Subcutaneous abdominal adipose tissue (tissue), 5 donors: ENCODE data around the gene APOL2.
"Not testable (repeated sequence)": the region's sequence is repeated elsewhere in the genome, so short reads cannot be mapped to it uniquely, and the experiment has no call there.

ENCODE experiments used
- H3K27ac ChIP-seq: one replicate; pipeline ENCODE4 v1.7.0; 2013; ENCODE audit warnings: low read depth, mild to moderate bottlenecking, inconsistent platforms, low read length, moderate library complexity
- H3K27me3 ChIP-seq, 5 donors: one replicate each; pipeline ENCODE4 v1.7.0; 2013; ENCODE audit warnings: low read length in 5 of 5, inconsistent platforms in 1 of 5; ENCODE audit not compliant: control insufficient read depth in 5 of 5, insufficient read depth in 4 of 5
- H3K36me3 ChIP-seq, 5 donors: one replicate each; pipeline ENCODE4 v1.7.0; 2013; ENCODE audit warnings: low read length in 5 of 5; ENCODE audit not compliant: control insufficient read depth in 5 of 5, insufficient read depth in 5 of 5
- H3K4me1 ChIP-seq, 5 donors: one replicate each; pipeline ENCODE4 v1.7.0; 2013; ENCODE audit warnings: low read length in 5 of 5, mild to moderate bottlenecking in 3 of 5, moderate library complexity in 1 of 5; ENCODE audit not compliant: control insufficient read depth in 5 of 5, insufficient read depth in 5 of 5
- H3K4me3 ChIP-seq, 5 donors: one replicate each; pipeline ENCODE4 v1.7.0; 2013; ENCODE audit warnings: low read length in 5 of 5, low read depth in 1 of 5
- H3K9ac ChIP-seq, 5 donors: one replicate each; pipeline ENCODE4 v1.7.0; 2013; ENCODE audit warnings: low read length in 5 of 5, mild to moderate bottlenecking in 4 of 5, moderate library complexity in 3 of 5
- H3K9me3 ChIP-seq, 5 donors: one replicate each; pipeline ENCODE4 v1.7.0; 2013; ENCODE audit warnings: low read length in 5 of 5; ENCODE audit not compliant: control insufficient read depth in 5 of 5
- donor health status: healthy.
- donor health status: healthy.
- donor health status: healthy.
- donor health status: healthy.
- donor health status: healthy.

The APOL2 gene

DNA sequence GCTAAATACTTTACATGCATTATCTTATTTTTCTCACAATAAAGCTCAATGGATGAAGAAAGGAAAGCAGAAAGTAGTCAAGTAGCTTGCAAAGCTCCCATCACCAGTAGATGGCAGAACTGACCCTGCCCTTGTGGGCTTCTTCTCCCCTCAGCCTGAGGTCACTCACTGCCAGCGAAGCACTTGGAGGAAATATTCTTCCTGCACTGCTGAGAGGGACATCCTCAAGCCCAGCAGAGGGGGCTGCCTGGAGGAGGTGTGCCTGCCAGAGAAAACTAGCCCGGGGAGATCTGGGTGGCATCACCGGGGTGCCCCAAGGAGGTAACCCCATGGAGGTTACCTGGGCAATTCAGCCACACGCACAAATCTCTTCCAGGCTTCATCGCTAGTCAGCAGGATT lies 44.4 kb downstream of the APOL2 start:
- Histone ChIP-seq H3K36me3 (peaks cover 0 to 32% (median 5%) of the 10 kb centered on the region in 5 donors), H3K9me3 (no peaks in the 10 kb centered on the region), H3K4me1 (peaks cover 9 to 50% (median 24%) of the 10 kb centered on the region in 5 donors), H3K27ac (no peak overlapping the region), H3K9ac (peak overlapping the region in 1 of 5 donors; percentile 11), H3K4me3 (no peak overlapping the region), H3K27me3 (no peaks in the 10 kb centered on the region)

DNA sequence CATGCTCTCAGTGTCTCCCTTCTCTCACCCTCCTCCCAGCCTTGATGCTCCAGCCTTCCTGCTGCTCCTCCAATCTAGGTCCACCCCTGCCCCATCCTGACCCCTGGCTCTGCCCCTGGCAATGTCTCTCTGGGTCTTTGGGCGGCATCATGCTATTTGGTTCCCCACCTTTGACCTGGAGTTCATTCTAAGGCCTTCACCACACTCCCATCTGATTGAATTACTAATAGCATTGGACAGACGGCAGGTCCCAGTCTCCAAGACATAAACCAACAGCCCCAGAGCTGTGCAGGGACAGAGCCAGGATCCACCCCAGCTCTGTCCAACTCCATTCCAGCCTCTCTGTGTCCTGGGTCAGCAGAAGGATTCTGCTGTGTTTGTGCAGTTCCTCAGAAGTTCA lies 44.9 kb downstream of the APOL2 start:
- Histone ChIP-seq H3K4me3 (no peak overlapping the region), H3K9me3 (no peaks in the 10 kb centered on the region), H3K36me3 (peaks cover 0 to 32% (median 5%) of the 10 kb centered on the region in 5 donors), H3K4me1 (peaks cover 9 to 46% (median 24%) of the 10 kb centered on the region in 5 donors), H3K27ac (no peak overlapping the region), H3K9ac (no peak overlapping the region), H3K27me3 (no peaks in the 10 kb centered on the region)

- H3K36me3 ChIP-seq, result peaks cover 0 to 32% (median 5%) of the 10 kb centered on the region in 5 donors
- H3K4me3 ChIP-seq, result no peak overlapping the region
- H3K27ac ChIP-seq, result no peak overlapping the region
- H3K27me3 ChIP-seq, result no peaks in the 10 kb centered on the region
- H3K9ac ChIP-seq, result no peak overlapping the region
- peaks cover 9 to 38% (median 24%) of the 10 kb centered on the region in 5 donors for H3K4me1 ChIP-seq
- no peaks in the 10 kb centered on the region for H3K9me3 ChIP-seq
Observed at GRCh38 chr22:36193577-36193976, 45.8 kb downstream of the APOL2 start.

DNA sequence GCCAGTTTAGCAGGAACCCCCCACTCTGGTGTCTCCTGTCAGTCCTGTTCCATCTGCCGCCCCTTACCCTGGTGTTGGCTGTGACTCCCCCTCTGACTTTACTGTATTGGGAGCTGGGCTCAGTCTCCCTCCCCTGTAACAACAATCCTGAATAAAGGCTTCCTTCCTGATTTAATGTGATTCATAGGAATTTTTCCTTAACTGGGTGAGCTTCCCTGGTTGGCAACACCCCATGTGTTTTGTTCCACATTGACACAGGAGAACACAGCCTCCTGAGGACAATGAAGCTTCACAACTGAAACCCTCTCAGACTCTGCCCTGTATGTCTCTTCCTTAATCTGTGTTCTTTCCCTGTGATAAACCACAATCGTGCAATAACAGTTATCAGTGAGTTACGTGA lies 46.2 kb downstream of the APOL2 start:
- peaks cover 0 to 32% (median 5%) of the 10 kb centered on the region in 5 donors for H3K36me3 ChIP-seq
- peak overlapping the region in 1 of 5 donors; percentile 6 for H3K9ac ChIP-seq
- no peaks in the 10 kb centered on the region for H3K27me3 ChIP-seq
- H3K4me3 ChIP-seq, result no peak overlapping the region
- peaks cover 9 to 34% (median 24%) of the 10 kb centered on the region in 5 donors for H3K4me1 ChIP-seq
- no peaks in the 10 kb centered on the region for H3K9me3 ChIP-seq
- H3K27ac ChIP-seq, result no peak overlapping the region

DNA sequence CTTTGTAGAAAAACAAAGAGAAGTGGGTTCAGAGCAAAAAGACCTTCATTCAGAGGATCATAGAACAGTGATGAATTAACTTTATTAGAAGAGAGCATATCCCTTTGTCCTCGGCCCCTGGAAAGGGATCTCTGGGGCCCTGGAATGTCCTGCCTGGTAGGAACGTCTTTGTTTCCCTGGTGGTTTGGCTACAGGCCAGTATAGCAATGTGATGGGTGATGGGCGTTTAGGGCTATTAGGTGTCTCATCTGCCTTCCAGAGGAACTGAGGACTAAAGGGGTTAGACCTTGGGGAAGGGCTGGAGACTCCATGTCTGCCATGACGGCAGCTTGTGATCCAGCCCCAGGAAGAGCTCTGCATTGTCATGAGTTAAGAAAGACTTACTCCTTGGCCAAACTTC lies 46.8 kb downstream of the APOL2 start:
- Histone ChIP-seq H3K9me3 (no peaks in the 10 kb centered on the region), H3K27me3 (no peaks in the 10 kb centered on the region)

DNA sequence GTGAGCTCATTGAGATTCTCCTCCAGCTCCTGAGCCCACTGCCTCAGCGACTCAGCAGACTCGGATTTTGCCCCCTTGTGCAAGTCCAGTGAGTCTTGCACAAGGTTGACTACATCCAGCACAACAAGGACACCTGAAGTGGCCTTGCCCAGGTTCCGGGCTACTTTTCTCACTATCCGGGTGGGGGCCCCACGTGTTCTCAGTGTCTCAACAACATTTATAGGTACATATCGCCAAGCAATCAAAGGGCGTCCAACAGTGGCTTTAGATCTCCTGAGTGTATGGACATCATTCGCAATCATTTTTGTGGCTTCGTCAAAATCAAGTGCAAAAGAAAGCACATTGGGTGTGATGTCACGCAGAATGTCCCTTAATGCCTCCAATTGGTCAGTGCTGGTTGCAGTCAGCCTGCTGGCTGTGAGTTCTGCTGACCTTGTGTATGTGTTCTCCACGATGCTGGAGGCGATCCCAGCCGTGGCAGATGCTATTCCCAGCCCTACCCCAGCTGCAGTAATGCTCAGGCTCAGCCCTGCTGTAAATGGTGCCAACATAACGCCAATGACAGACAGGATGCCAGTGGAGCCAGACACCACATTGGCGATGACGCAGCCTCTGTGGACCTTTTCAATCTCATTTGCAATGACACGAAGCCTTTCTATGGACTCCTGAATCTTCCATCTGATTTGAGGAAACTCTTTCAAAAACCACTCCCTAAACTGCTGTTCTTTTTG lies 48.1 kb downstream of the APOL2 start:
- Histone ChIP-seq H3K27me3 (no peaks in the 10 kb centered on the region), H3K9ac (no peak overlapping the region), H3K4me3 (no peak overlapping the region)

More for the DNA sequence above, 46.8 kb downstream of the APOL2 start:
- no peak overlapping the region for H3K27ac ChIP-seq
- no peak overlapping the region for H3K4me3 ChIP-seq
- H3K9ac ChIP-seq, result peak overlapping the region in 1 of 5 donors; percentile 6
- peaks cover 0 to 32% (median 5%) of the 10 kb centered on the region in 5 donors for H3K36me3 ChIP-seq
- peaks cover 4 to 28% (median 18%) of the 10 kb centered on the region in 5 donors for H3K4me1 ChIP-seq

DNA sequence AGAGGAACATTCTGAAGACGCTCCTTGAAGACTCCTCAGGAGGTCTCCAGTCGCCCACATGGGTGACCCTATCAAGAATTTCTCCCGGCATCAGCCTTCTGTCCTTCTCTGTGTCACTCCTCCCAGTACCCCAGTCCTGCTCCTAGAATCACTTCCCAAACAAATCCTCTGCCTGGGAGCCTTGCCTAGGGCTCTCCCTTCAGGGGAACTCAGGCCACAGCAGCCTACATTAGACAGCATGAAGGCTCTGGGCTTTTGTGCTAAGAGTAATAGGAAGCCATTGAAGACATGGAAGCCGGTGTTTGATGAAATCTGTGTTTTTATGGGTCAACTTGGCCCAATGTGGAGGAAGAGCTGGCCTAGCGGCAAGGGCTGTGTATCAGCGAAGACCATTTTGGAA lies 51.5 kb downstream of the APOL2 start:
- H3K27me3 ChIP-seq, H3K27ac ChIP-seq, H3K4me3 ChIP-seq, H3K9me3 ChIP-seq, H3K9ac ChIP-seq: not testable (repeated sequence)
- Histone ChIP-seq H3K36me3 (peaks cover 0 to 15% (median 0%) of the 10 kb centered on the region in 5 donors), H3K4me1 (peaks cover 0 to 13% (median 7%) of the 10 kb centered on the region in 5 donors)

More for the DNA sequence above, 48.1 kb downstream of the APOL2 start:
- Histone ChIP-seq H3K4me1 (peaks cover 0 to 15% (median 7%) of the 10 kb centered on the region in 5 donors), H3K9me3 (no peaks in the 10 kb centered on the region), H3K27ac (no peak overlapping the region), H3K36me3 (peaks cover 0 to 32% (median 5%) of the 10 kb centered on the region in 5 donors)

- Histone ChIP-seq H3K27me3 (no peaks in the 10 kb centered on the region), H3K4me1 (peaks cover 0 to 7% (median 0%) of the 10 kb centered on the region in 5 donors), H3K27ac (no peak overlapping the region), H3K9me3 (no peaks in the 10 kb centered on the region), H3K9ac (no peak overlapping the region), H3K4me3 (no peak overlapping the region), H3K36me3 (peaks cover 0 to 1% (median 0%) of the 10 kb centered on the region in 5 donors)
Observed at GRCh38 chr22:36185828-36186624, 53.3 kb downstream of the APOL2 start.

DNA sequence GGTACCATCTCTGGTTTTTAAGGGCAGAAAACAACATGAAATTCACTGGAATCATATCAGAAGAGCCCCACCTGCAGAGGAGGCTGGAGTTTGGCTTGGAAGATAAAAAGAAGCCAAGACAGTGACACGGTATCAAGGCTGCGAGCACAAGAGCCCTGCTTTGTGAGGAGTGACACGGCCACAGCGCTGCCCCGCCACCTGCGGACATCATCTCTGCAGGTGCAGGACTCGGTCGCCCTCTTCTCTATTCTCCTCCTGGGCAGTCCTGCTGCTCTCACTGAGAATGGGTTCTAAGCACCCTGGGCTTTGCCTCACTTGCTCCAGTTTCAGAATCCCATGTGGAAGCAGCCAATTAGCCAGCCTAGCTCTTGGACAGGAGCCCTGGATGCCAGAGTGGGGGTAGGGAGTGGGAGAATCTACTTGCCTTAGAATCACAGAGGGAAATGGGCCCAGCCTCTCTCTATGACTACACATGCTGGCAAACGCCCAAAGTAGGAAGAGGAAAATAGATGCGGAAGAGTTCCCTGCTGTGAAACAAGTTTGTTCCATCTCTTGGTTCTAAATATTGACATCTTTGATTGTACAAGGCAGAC lies 54.8 kb downstream of the APOL2 start:
- Histone ChIP-seq H3K4me1 (peaks cover 0 to 11% (median 3%) of the 10 kb centered on the region in 5 donors), H3K9ac (no peak overlapping the region), H3K36me3 (no peaks in the 10 kb centered on the region), H3K27ac (no peak overlapping the region), H3K27me3 (no peaks in the 10 kb centered on the region), H3K9me3 (no peaks in the 10 kb centered on the region), H3K4me3 (no peak overlapping the region)
